ENCODE results near the gene PARVG.

PARVG gene

GRCh38 chr22:44224166-44224565, 43.4 kb downstream of the PARVG start:
- TF ChIP-seq POLR2AphosphoS5 (IDR thresholded peaks at IDR 0.05; ENCODE audit: low read depth, low read length) (no peak), TAF1 (IDR thresholded peaks at IDR 0.05; ENCODE audit: borderline replicate concordance, insufficient read depth, low read length) (no peak), SIN3A (IDR thresholded peaks at IDR 0.05; ENCODE audit: borderline replicate concordance, insufficient read depth, low read length) (no peak), REST (IDR thresholded peaks at IDR 0.05; ENCODE audit: insufficient read depth in 1 of 2, low read depth in 2 of 2, low read length in 2 of 2) (no peak), FOXP2 (optimal IDR thresholded peaks at IDR 0.05; ENCODE audit: borderline replicate concordance, extremely low read depth, extremely low read length, insufficient read depth) (no peak)

- no peak for TF ChIP-seq SIN3A (IDR thresholded peaks at IDR 0.05; ENCODE audit: borderline replicate concordance, insufficient read depth, low read length)
- TF ChIP-seq TAF1 (IDR thresholded peaks at IDR 0.05; ENCODE audit: borderline replicate concordance, insufficient read depth, low read length): no peak
- TF ChIP-seq POLR2AphosphoS5 (IDR thresholded peaks at IDR 0.05; ENCODE audit: low read depth, low read length): no peak
- TF ChIP-seq FOXP2 (optimal IDR thresholded peaks at IDR 0.05; ENCODE audit: borderline replicate concordance, extremely low read depth, extremely low read length, insufficient read depth): no peak
- no peak for TF ChIP-seq REST (IDR thresholded peaks at IDR 0.05; ENCODE audit: insufficient read depth in 1 of 2, low read depth in 2 of 2, low read length in 2 of 2)
Observed at GRCh38 chr22:44225091-44225689, 44.5 kb downstream of the PARVG start.

- TF ChIP-seq SIN3A (IDR thresholded peaks at IDR 0.05; ENCODE audit: borderline replicate concordance, insufficient read depth, low read length) (no peak), TAF1 (IDR thresholded peaks at IDR 0.05; ENCODE audit: borderline replicate concordance, insufficient read depth, low read length) (no peak), REST (IDR thresholded peaks at IDR 0.05; ENCODE audit: insufficient read depth in 1 of 2, low read depth in 2 of 2, low read length in 2 of 2) (no peak), FOXP2 (optimal IDR thresholded peaks at IDR 0.05; ENCODE audit: borderline replicate concordance, extremely low read depth, extremely low read length, insufficient read depth) (no peak), POLR2AphosphoS5 (IDR thresholded peaks at IDR 0.05; ENCODE audit: low read depth, low read length) (no peak)
Observed at GRCh38 chr22:44225812-44226211, 45.1 kb downstream of the PARVG start.

- TF ChIP-seq FOXP2 (optimal IDR thresholded peaks at IDR 0.05; ENCODE audit: borderline replicate concordance, extremely low read depth, extremely low read length, insufficient read depth): no peak
- no peak for TF ChIP-seq POLR2AphosphoS5 (IDR thresholded peaks at IDR 0.05; ENCODE audit: low read depth, low read length)
- TF ChIP-seq REST (IDR thresholded peaks at IDR 0.05; ENCODE audit: insufficient read depth in 1 of 2, low read depth in 2 of 2, low read length in 2 of 2): no peak
- no peak for TF ChIP-seq SIN3A (IDR thresholded peaks at IDR 0.05; ENCODE audit: borderline replicate concordance, insufficient read depth, low read length)
- TF ChIP-seq TAF1 (IDR thresholded peaks at IDR 0.05; ENCODE audit: borderline replicate concordance, insufficient read depth, low read length): no peak
Observed at GRCh38 chr22:44229331-44229730, 48.6 kb downstream of the PARVG start.

Data from PFSK-1 (cell line).